ENCODE data around the gene ALDH6A1.

DNA sequence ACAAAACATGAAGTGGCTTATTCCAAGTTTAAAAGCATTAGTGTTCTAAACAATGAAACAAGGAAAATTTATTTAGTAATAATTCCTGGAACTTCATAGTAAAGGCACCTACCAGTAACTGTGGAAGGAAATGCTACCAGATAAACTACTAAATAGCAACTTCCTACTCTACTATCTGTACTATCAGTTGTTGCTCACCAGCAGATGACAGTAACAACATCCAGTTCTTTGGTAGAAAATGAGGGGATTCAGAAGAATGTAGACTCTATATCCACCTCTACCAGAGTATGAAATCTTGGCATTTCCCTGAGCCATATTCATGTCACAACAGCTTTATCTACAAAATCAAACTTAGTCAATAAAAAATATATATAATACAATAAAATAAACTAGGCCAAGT is 68.3 kb downstream of the ALDH6A1 start:
- TF ChIP-seq, protein P1, sequence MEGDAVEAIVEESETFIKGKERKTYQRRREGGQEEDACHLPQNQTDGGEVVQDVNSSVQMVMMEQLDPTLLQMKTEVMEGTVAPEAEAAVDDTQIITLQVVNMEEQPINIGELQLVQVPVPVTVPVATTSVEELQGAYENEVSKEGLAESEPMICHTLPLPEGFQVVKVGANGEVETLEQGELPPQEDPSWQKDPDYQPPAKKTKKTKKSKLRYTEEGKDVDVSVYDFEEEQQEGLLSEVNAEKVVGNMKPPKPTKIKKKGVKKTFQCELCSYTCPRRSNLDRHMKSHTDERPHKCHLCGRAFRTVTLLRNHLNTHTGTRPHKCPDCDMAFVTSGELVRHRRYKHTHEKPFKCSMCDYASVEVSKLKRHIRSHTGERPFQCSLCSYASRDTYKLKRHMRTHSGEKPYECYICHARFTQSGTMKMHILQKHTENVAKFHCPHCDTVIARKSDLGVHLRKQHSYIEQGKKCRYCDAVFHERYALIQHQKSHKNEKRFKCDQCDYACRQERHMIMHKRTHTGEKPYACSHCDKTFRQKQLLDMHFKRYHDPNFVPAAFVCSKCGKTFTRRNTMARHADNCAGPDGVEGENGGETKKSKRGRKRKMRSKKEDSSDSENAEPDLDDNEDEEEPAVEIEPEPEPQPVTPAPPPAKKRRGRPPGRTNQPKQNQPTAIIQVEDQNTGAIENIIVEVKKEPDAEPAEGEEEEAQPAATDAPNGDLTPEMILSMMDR (IDR thresholded peaks at IDR 0.05) = no peak
- TF ChIP-seq POLR2A (IDR thresholded peaks at IDR 0.05) = no peak

All from lower leg skin (tissue), 3 donors.